Measurements from ENCODE around the gene ZDHHC11. TPM values are rescaled to one million over a fixed set of nuclear protein-coding genes. Genes with fewer than 3 reads are reported as not detected.

Gene ZDHHC11
- total RNA-seq, 1 donor from 2014 or later = 1.5 TPM

- H3K4me3 ChIP-seq (ENCODE audit: low read depth, low read length) = no peak overlapping the region
- TF ChIP-seq CTCF (conservative IDR thresholded peaks at IDR 0.05; ENCODE audit: low read depth, low read length) = no peak
- no peak for DNase-seq (ENCODE audit: low read depth)
Measured at GRCh38 chr5:863244-863805, 12.5 kb upstream of the ZDHHC11 start.

- no peak for TF ChIP-seq CTCF (conservative IDR thresholded peaks at IDR 0.05; ENCODE audit: low read depth, low read length)
- H3K4me3 ChIP-seq (ENCODE audit: low read depth, low read length) = no peak overlapping the region
- no peak for DNase-seq (ENCODE audit: low read depth)
Measured at GRCh38 chr5:862367-863243, 11.8 kb upstream of the ZDHHC11 start.

DNA sequence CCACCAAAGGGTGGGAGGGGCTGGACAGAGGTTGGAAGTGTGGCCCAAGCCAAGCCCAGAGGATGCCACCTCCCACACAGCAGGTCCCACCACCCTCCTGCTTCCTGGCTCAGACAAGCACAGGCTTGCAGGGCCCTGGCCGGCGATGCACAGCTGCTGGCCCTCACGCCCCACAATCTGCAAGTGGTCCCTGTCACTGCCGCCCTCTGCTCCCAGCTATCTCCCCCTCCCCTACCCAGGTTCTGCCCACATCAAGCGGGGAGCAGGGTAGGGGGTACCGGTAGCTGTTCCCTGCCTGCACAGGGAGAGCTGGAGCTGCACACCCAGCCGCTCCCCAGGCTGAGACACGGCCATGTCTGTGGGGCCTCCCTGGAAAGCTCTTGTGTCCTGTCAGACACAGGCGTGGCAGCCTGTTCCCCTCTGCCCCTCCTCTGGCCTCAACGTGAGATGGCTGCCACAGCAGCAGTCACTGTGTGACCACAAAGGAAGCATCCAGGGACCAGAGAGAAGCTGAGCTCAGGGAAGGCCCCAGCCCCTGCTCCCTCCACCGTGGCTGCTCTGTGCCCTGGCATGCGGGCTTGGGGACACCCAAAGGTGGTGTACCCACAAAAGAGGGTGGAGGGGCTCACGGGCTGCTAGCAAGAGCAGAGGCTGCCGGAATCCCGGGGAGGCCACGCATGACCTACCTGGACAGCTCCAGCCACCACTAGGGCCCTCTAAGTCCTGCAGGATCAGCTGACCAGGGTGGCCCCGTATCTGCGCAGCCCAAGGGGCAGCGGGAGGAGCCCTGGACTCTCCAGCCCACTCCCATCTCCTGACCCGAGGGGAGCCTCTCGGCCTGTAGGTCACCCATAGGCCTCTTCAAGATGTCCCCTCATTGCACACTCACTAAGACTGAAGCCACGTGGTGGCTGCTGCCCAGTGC is 10.9 kb upstream of the ZDHHC11 start:
- no peak overlapping the region for H3K4me3 ChIP-seq (ENCODE audit: low read depth, low read length)
- TF ChIP-seq CTCF (conservative IDR thresholded peaks at IDR 0.05; ENCODE audit: low read depth, low read length) = no peak
- DNase-seq (ENCODE audit: low read depth) = no peak

- no peak for DNase-seq (ENCODE audit: low read depth)
- no peak for TF ChIP-seq CTCF (conservative IDR thresholded peaks at IDR 0.05; ENCODE audit: low read depth, low read length)
Measured at GRCh38 chr5:860506-861150, 9.8 kb upstream of the ZDHHC11 start.

DNA sequence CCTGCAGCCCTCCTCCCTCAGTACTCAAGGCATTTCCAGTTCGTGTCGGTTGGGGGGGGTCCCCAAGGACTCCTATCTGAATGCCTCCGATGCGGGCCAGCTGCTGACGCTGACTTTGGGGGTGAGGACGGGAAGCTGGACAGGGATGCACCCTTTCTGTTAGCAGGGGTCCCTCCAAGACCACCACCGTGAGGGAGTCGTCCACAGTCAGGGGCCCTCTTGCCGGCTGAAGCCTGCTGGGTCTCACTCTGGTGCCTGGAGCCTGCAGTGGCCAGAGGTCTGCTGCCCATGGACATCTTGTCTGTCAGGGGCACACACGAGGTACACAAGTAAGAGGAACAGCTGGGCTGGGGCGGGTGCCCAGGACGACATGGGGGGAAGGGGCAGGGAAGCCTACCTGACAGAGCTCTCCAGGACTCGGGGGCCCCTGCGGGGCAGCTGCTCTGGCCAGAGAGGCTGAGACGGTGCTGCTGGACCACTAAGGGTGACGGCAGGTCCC is 9.1 kb upstream of the ZDHHC11 start:
- no peak for DNase-seq (ENCODE audit: low read depth)
- H3K4me3 ChIP-seq (ENCODE audit: low read depth, low read length) = no peak overlapping the region
- TF ChIP-seq CTCF (conservative IDR thresholded peaks at IDR 0.05; ENCODE audit: low read depth, low read length) = no peak

More at GRCh38 chr5:860506-861150, 9.8 kb upstream of the ZDHHC11 start:
- H3K4me3 ChIP-seq (ENCODE audit: low read depth, low read length) = no peak overlapping the region

DNA sequence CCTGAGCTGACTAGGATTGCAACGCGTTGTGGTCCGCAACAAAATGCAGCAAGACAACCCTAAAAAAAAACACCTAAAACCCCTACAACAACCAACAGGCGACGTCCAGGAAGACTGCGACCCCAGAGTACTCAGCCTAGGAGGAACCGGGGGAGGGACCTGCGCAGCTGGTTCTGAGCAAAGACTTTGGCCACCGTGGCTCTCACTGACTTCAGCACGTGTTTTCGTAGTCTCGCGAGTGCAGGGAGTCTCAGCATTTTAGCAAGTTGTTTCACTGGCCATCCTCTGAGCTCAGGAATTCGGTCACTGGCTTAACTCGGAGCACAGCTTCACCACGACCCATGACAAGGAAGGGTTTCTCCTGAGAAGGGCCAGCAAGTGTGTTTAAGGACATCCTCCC is 8.6 kb upstream of the ZDHHC11 start:
- TF ChIP-seq CTCF (conservative IDR thresholded peaks at IDR 0.05; ENCODE audit: low read depth, low read length) = no peak
- no peak overlapping the region for H3K4me3 ChIP-seq (ENCODE audit: low read depth, low read length)
- DNase-seq (ENCODE audit: low read depth) = no peak

Measured in epithelial cell of proximal tubule (primary cell).